Measurements from ENCODE around the gene C19orf33. TPM values are rescaled to one million over a fixed set of nuclear protein-coding genes. Genes with fewer than 3 reads are reported as not detected.

The C19orf33 gene
- total RNA-seq, 1 experiment from 2014 or later = not detected

- DNase-seq (ENCODE audit: low spot score) = no peak
- Histone ChIP-seq H3K4me1 (ENCODE audit: insufficient read depth, low read length, poor library complexity, severe bottlenecking) (peaks cover 12% of the 10 kb centered on the region), H3K27me3 (replicated peaks; ENCODE audit: insufficient read depth, low read depth, low read length, poor library complexity) (peaks cover 24% of the 10 kb centered on the region), H3K36me3 (ENCODE audit: insufficient read depth, low read length, poor library complexity, severe bottlenecking) (no peaks in the 10 kb centered on the region), H3K9me3 (ENCODE audit: low read depth, low read length, poor library complexity, severe bottlenecking) (no peaks in the 10 kb centered on the region), H3K27ac (ENCODE audit: low read depth, low read length, poor library complexity, severe bottlenecking) (no peak overlapping the region), H3K4me3 (ENCODE audit: low read depth, low read length, poor library complexity, severe bottlenecking) (no peak overlapping the region)
- intact Hi-C loops (cut with micrococcal nuclease; ENCODE audit: unreplicated experiment) = loop anchor here (5.0 kb wide), 1 partner anchor 70 kb away; no protein-coding TSS in a partner anchor
- POLR2A ChIA-PET (ENCODE audit: low non-redundant PET) = no interaction called here
- BruUV-seq (replicated peaks) = no TSS peak
- TF ChIP-seq EZH2 (IDR thresholded peaks at IDR 0.05; ENCODE audit: borderline replicate concordance, low read depth, low read length, poor library complexity, severe bottlenecking) = no peak
- no peak for TF ChIP-seq CTCF (conservative IDR thresholded peaks at IDR 0.05; ENCODE audit: low read depth, low read length)
- CTCF ChIA-PET = no interaction called here
Measured at GRCh38 chr19:38317104-38317612, 13.1 kb downstream of the C19orf33 start.

GRCh38 chr19:38318660-38319059, 14.6 kb downstream of the C19orf33 start:
- no TSS peak for BruUV-seq (replicated peaks)
- H3K27me3 ChIP-seq (replicated peaks; ENCODE audit: insufficient read depth, low read depth, low read length, poor library complexity) = peaks cover 24% of the 10 kb centered on the region
- TF ChIP-seq EZH2 (IDR thresholded peaks at IDR 0.05; ENCODE audit: borderline replicate concordance, low read depth, low read length, poor library complexity, severe bottlenecking) (no peak), CTCF (conservative IDR thresholded peaks at IDR 0.05; ENCODE audit: low read depth, low read length) (no peak)

GRCh38 chr19:38319421-38320258, 15.6 kb downstream of the C19orf33 start, which contains the start of gene KCNK6:
Gene KCNK6, plus strand, starts transcription at chr19:38319845. Its CDS starts 106 bp downstream, at chr19:38319951.
- TF ChIP-seq EZH2 (IDR thresholded peaks at IDR 0.05; ENCODE audit: borderline replicate concordance, low read depth, low read length, poor library complexity, severe bottlenecking) (no peak), CTCF (conservative IDR thresholded peaks at IDR 0.05; ENCODE audit: low read depth, low read length) (no peak)
- Histone ChIP-seq H3K9me3 (ENCODE audit: low read depth, low read length, poor library complexity, severe bottlenecking) (no peaks in the 10 kb centered on the region), H3K27ac (ENCODE audit: low read depth, low read length, poor library complexity, severe bottlenecking) (no peak within 1 kb of the TSS), H3K4me1 (ENCODE audit: insufficient read depth, low read length, poor library complexity, severe bottlenecking) (peaks cover 11% of the 10 kb centered on the region), H3K36me3 (ENCODE audit: insufficient read depth, low read length, poor library complexity, severe bottlenecking) (no peaks in the 10 kb centered on the region), H3K27me3 (replicated peaks; ENCODE audit: insufficient read depth, low read depth, low read length, poor library complexity) (peaks cover 24% of the 10 kb centered on the region), H3K4me3 (ENCODE audit: low read depth, low read length, poor library complexity, severe bottlenecking) (peak within 1 kb of the TSS; percentile 46)
- intact Hi-C loops (cut with micrococcal nuclease; ENCODE audit: unreplicated experiment) = loop anchor here (5.0 kb wide), 1 partner anchor 72 kb away; no protein-coding TSS in a partner anchor
- no peak for DNase-seq (ENCODE audit: low spot score)
- ChIA-PET POLR2A (ENCODE audit: low non-redundant PET) (no interaction called here), CTCF (no interaction called here)
- no TSS peak for BruUV-seq (replicated peaks)

More at GRCh38 chr19:38318660-38319059, 14.6 kb downstream of the C19orf33 start:
- POLR2A ChIA-PET (ENCODE audit: low non-redundant PET) = no interaction called here
- Histone ChIP-seq H3K36me3 (ENCODE audit: insufficient read depth, low read length, poor library complexity, severe bottlenecking) (no peaks in the 10 kb centered on the region), H3K4me1 (ENCODE audit: insufficient read depth, low read length, poor library complexity, severe bottlenecking) (peaks cover 12% of the 10 kb centered on the region), H3K9me3 (ENCODE audit: low read depth, low read length, poor library complexity, severe bottlenecking) (no peaks in the 10 kb centered on the region), H3K27ac (ENCODE audit: low read depth, low read length, poor library complexity, severe bottlenecking) (no peak overlapping the region), H3K4me3 (ENCODE audit: low read depth, low read length, poor library complexity, severe bottlenecking) (no peak overlapping the region)
- CTCF ChIA-PET = interaction anchor here (0.7 kb wide), 1 partner anchor 61 kb away, joined by 4 read pairs; no protein-coding TSS in a partner anchor
- no peak for DNase-seq (ENCODE audit: low spot score)
- intact Hi-C loops (cut with micrococcal nuclease; ENCODE audit: unreplicated experiment) = loop anchor here (5.0 kb wide), 1 partner anchor 71 kb away; no protein-coding TSS in a partner anchor

Data from A673 (cell line).